ENCODE results near the gene IFFO2. TPM values are rescaled to one million over a fixed set of nuclear protein-coding genes. Genes with fewer than 3 reads are reported as not detected.
"Not testable (repeated sequence)": the region's sequence is repeated elsewhere in the genome, so short reads cannot be mapped to it uniquely, and the experiment has no call there.

Gene IFFO2
- total RNA-seq, 3 donors from 2014 or later (not counting 1 experiment from before 2014, with no cell fraction given) = 52.4 to 105 (median 66.5) TPM

- ATAC-seq (no peak), DNase-seq (no peak)
- Mint-ChIP-seq H3K27ac (no peak overlapping the region), H3K4me3 (peak overlapping the region; percentile 47), H3K4me1 (peaks cover 11 to 16% of the 10 kb centered on the region in 2 donors), H3K27me3 (ENCODE audit: low read depth in 2 of 2) (no peaks in the 10 kb centered on the region), H3K9me3 (no peaks in the 10 kb centered on the region), H3K36me3 (no peaks in the 10 kb centered on the region)
- TF ChIP-seq CTCF (IDR thresholded peaks at IDR 0.05) = no peak
- 85% methylated on average over 4 of the region's 4 CpGs for WGBS (ENCODE audit: insufficient coverage)
- Histone ChIP-seq H3K9me3 (ENCODE audit: control insufficient read depth, insufficient read depth, low read length) (no peaks in the 10 kb centered on the region), H3K27ac (ENCODE audit: low read length) (no peak overlapping the region), H3K4me1 (ENCODE audit: control insufficient read depth, insufficient read depth, low read length) (peaks cover 19% of the 10 kb centered on the region), H3K4me3 (ENCODE audit: low read length) (no peak overlapping the region), H3K36me3 (ENCODE audit: control insufficient read depth, insufficient read depth, low read length) (no peaks in the 10 kb centered on the region), H3K27me3 (ENCODE audit: control insufficient read depth, insufficient read depth, low read length) (no peaks in the 10 kb centered on the region)
- intact Hi-C loops (cut with micrococcal nuclease) = no loop called here
Measured at GRCh38 chr1:18899363-18900049, 57.0 kb downstream of the IFFO2 start.

DNA sequence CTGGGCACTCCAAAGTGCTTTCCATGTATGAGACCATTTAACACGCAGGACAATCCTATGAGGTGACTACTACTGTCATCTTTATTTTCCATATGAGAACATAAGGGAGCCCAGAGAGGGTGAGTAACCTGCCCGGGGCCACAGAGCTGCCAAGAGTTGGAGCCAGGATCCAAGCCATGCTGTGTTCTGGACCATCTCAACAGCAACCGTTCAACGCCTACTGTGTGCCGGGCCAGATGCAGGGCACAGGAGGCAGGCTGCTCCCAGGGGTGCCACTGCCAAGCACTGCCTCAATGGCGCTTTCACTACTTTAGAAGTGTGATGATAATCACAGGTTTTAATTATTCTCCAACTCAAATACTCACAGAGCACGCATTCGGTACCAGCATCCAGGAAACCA is 57.9 kb downstream of the IFFO2 start:
- WGBS (ENCODE audit: insufficient coverage) = 94% methylated on average over 8 of the region's 8 CpGs
- intact Hi-C loops (cut with micrococcal nuclease) = no loop called here
- Mint-ChIP-seq H3K27me3 (ENCODE audit: low read depth in 2 of 2) (no peaks in the 10 kb centered on the region), H3K36me3 (no peaks in the 10 kb centered on the region), H3K9me3 (no peaks in the 10 kb centered on the region), H3K4me1 (peaks cover 10 to 15% of the 10 kb centered on the region in 2 donors), H3K4me3 (no peak overlapping the region), H3K27ac (no peak overlapping the region)
- no peak for TF ChIP-seq CTCF (IDR thresholded peaks at IDR 0.05)
- peaks cover 19% of the 10 kb centered on the region for H3K4me1 ChIP-seq (ENCODE audit: control insufficient read depth, insufficient read depth, low read length)
- H3K27me3 ChIP-seq (ENCODE audit: control insufficient read depth, insufficient read depth, low read length) = no peaks in the 10 kb centered on the region
- ATAC-seq (no peak), DNase-seq (no peak)
- H3K36me3 ChIP-seq (ENCODE audit: control insufficient read depth, insufficient read depth, low read length) = no peaks in the 10 kb centered on the region
- H3K9me3 ChIP-seq (ENCODE audit: control insufficient read depth, insufficient read depth, low read length) = no peaks in the 10 kb centered on the region
- no peak overlapping the region for H3K27ac ChIP-seq (ENCODE audit: low read length)
- no peak overlapping the region for H3K4me3 ChIP-seq (ENCODE audit: low read length)

DNA sequence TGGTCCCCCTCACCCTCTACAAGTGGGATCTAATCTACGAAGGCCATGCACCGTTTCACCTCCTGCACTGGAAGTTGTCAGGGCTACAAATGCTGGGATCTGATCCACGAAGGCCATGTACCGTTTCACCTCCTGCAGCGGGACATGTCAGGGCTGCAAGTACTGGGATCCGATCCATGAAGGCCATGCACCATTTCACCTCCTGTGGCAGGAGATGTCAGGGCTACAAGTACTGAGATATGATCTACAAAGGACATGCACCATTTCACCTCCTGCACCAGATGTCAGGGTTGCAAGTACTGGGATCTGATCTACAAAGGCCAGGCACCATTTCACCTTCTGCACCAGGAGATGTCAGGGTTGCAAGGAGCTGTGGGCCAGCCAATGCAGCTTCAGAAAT is 61.2 kb downstream of the IFFO2 start:
- no peaks in the 10 kb centered on the region for H3K9me3 Mint-ChIP-seq
- Histone ChIP-seq H3K4me1 (ENCODE audit: control insufficient read depth, insufficient read depth, low read length) (no peaks in the 10 kb centered on the region), H3K27me3 (ENCODE audit: control insufficient read depth, insufficient read depth, low read length) (no peaks in the 10 kb centered on the region), H3K9me3 (ENCODE audit: control insufficient read depth, insufficient read depth, low read length) (no peaks in the 10 kb centered on the region), H3K4me3 (ENCODE audit: low read length) (no peak overlapping the region), H3K27ac (ENCODE audit: low read length) (no peak overlapping the region), H3K36me3 (ENCODE audit: control insufficient read depth, insufficient read depth, low read length) (no peaks in the 10 kb centered on the region)
- 93% methylated on average over 6 of the region's 6 CpGs for WGBS (ENCODE audit: insufficient coverage)
- no peak for DNase-seq
- no peaks in the 10 kb centered on the region for H3K4me1 Mint-ChIP-seq
- H3K27ac Mint-ChIP-seq = no peak overlapping the region
- no peak for TF ChIP-seq CTCF (IDR thresholded peaks at IDR 0.05)
- intact Hi-C loops (cut with micrococcal nuclease) = no loop called here
- H3K27me3 Mint-ChIP-seq (ENCODE audit: low read depth in 2 of 2) = no peaks in the 10 kb centered on the region
- ATAC-seq = no peak
- H3K4me3 Mint-ChIP-seq = no peak overlapping the region
- no peaks in the 10 kb centered on the region for H3K36me3 Mint-ChIP-seq

DNA sequence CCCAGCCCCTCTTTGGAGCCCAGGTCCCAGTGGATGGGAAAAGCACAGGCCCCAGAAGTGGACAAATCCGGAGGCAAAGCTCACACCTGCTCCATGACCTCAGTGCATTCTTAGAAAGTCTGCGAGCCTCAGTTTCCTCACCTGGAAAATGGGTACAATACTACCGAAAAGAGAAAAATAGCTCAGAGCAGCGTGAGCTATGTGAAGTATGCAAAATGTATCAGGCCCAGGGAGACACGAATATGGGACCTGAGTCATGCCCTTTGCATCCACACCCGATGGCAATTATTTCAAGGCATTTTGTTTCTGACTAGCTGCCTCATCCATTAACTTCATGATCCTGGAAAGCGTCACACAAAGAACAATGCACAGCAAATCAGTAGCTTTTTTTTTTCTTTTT is 63.4 kb downstream of the IFFO2 start:
- Histone ChIP-seq H3K9me3 (ENCODE audit: control insufficient read depth, insufficient read depth, low read length) (no peaks in the 10 kb centered on the region), H3K4me3 (ENCODE audit: low read length) (no peak overlapping the region), H3K4me1 (ENCODE audit: control insufficient read depth, insufficient read depth, low read length) (no peaks in the 10 kb centered on the region), H3K27ac (ENCODE audit: low read length) (no peak overlapping the region), H3K36me3 (ENCODE audit: control insufficient read depth, insufficient read depth, low read length) (no peaks in the 10 kb centered on the region), H3K27me3 (ENCODE audit: control insufficient read depth, insufficient read depth, low read length) (no peaks in the 10 kb centered on the region)
- intact Hi-C loops (cut with micrococcal nuclease) = no loop called here
- TF ChIP-seq CTCF (IDR thresholded peaks at IDR 0.05) = no peak
- WGBS (ENCODE audit: insufficient coverage) = 91% methylated on average over 7 of the region's 7 CpGs
- no peaks in the 10 kb centered on the region for H3K9me3 Mint-ChIP-seq
- H3K27ac Mint-ChIP-seq = no peak overlapping the region
- no peak for DNase-seq
- H3K27me3 Mint-ChIP-seq (ENCODE audit: low read depth in 2 of 2) = no peaks in the 10 kb centered on the region
- no peaks in the 10 kb centered on the region for H3K4me1 Mint-ChIP-seq
- H3K4me3 Mint-ChIP-seq = no peak overlapping the region
- no peak for ATAC-seq
- H3K36me3 Mint-ChIP-seq = no peaks in the 10 kb centered on the region

DNA sequence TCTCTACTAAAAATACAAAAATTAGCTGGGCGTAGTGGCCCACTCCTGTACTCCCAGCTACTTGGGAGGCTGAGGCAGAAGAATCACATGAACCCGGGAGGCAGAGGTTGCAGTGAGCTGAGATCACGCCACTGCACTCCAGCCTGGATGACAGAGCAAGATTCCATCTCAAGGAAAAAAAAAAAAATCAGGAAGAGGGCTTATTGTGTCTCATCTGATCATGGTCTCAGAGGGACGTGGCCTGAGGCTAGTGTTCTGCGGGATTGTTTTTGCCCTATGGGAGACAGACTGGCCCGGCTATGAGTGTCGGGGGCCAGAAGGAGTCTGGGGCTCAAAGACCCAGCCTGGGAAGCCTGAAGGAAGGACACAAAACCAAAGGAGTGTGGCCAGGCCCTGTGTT is 64.6 kb downstream of the IFFO2 start:
- H3K9me3 ChIP-seq (ENCODE audit: control insufficient read depth, insufficient read depth, low read length); H3K27me3 Mint-ChIP-seq (ENCODE audit: low read depth in 2 of 2); H3K4me1 Mint-ChIP-seq; H3K27ac Mint-ChIP-seq; H3K36me3 ChIP-seq (ENCODE audit: control insufficient read depth, insufficient read depth, low read length); H3K9me3 Mint-ChIP-seq; H3K4me1 ChIP-seq (ENCODE audit: control insufficient read depth, insufficient read depth, low read length); H3K27ac ChIP-seq (ENCODE audit: low read length); H3K36me3 Mint-ChIP-seq; DNase-seq; H3K27me3 ChIP-seq (ENCODE audit: control insufficient read depth, insufficient read depth, low read length); H3K4me3 ChIP-seq (ENCODE audit: low read length); H3K4me3 Mint-ChIP-seq; intact Hi-C loops (cut with micrococcal nuclease); ATAC-seq: not testable (repeated sequence)
- WGBS (ENCODE audit: insufficient coverage) = 95% methylated on average over 7 of the region's 7 CpGs

Measured in natural killer cell (primary cell).